ENCODE measurements around the gene RBM19. TPM values are rescaled to one million over a fixed set of nuclear protein-coding genes. Genes with fewer than 3 reads are reported as not detected.
A peak's percentile ranks its signal among the peaks of the same experiment; 100 is the strongest.

Gene RBM19
- total RNA-seq, 2 donors from 2014 or later, result 38.6 to 43.1 TPM

DNA sequence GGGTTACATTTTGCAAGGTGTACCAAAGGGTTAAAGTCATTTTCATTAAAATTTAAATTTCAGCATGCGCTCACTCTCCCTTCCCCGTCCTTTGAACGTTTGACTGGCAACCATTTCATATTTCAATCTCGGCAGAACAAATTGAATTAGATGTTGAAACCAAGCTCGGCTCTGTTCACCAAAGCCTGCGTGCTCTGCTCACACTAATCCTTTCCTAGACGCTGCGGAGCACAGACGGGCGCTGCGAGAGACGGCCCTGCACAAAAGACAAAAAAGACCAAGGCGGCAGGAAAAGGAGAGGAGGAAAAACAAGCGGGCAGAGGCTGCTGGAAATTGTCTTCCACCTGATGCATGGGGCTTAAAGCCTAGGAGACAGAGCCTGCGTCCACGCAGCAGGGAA is 149.3 kb downstream of the RBM19 start:
- no peaks in the 10 kb centered on the region for H3K27me3 Mint-ChIP-seq (ENCODE audit: insufficient read depth)
- DNase-seq, result no peak
- no peak overlapping the region for H3K9ac ChIP-seq (ENCODE audit: extremely low read depth, low read length, poor library complexity, severe bottlenecking)
- peak overlapping the region; percentile 69 for H3K27ac ChIP-seq (ENCODE audit: low read depth, low read length)
- H3K27me3 ChIP-seq (ENCODE audit: control insufficient read depth, insufficient read depth, low read length, poor library complexity, severe bottlenecking), result no peaks in the 10 kb centered on the region
- no peaks in the 10 kb centered on the region for H3K36me3 ChIP-seq (ENCODE audit: control insufficient read depth, insufficient read depth, low read length)
- H3K4me3 ChIP-seq (ENCODE audit: low read length), result no peak overlapping the region
- H3K4me3 Mint-ChIP-seq, result no peak overlapping the region
- TF ChIP-seq, protein P1, sequence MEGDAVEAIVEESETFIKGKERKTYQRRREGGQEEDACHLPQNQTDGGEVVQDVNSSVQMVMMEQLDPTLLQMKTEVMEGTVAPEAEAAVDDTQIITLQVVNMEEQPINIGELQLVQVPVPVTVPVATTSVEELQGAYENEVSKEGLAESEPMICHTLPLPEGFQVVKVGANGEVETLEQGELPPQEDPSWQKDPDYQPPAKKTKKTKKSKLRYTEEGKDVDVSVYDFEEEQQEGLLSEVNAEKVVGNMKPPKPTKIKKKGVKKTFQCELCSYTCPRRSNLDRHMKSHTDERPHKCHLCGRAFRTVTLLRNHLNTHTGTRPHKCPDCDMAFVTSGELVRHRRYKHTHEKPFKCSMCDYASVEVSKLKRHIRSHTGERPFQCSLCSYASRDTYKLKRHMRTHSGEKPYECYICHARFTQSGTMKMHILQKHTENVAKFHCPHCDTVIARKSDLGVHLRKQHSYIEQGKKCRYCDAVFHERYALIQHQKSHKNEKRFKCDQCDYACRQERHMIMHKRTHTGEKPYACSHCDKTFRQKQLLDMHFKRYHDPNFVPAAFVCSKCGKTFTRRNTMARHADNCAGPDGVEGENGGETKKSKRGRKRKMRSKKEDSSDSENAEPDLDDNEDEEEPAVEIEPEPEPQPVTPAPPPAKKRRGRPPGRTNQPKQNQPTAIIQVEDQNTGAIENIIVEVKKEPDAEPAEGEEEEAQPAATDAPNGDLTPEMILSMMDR (conservative IDR thresholded peaks at IDR 0.05), result no peak
- no peaks in the 10 kb centered on the region for H3K9me3 ChIP-seq (ENCODE audit: control insufficient read depth, low read length)
- H3K27ac Mint-ChIP-seq, result no peak overlapping the region
- peaks cover 9% of the 10 kb centered on the region for H3K4me1 Mint-ChIP-seq
- peaks cover 10% of the 10 kb centered on the region for H3K36me3 Mint-ChIP-seq (ENCODE audit: low read depth)
- 84% methylated on average over 13 to 16 of the region's 16 CpGs for WGBS, 2 experiments (ENCODE audit: insufficient coverage in 1 of 2, insufficient read length in 1 of 2)
- no peaks in the 10 kb centered on the region for H3K4me1 ChIP-seq (ENCODE audit: control insufficient read depth, insufficient read depth, low read length)
- H3K9me3 Mint-ChIP-seq, result no peaks in the 10 kb centered on the region

GRCh38 chr12:113815031-113815430 is 151.1 kb downstream of the RBM19 start:
- Histone ChIP-seq H3K9me3 (ENCODE audit: control insufficient read depth, low read length) (peaks cover 3% of the 10 kb centered on the region), H3K27ac (ENCODE audit: low read depth, low read length) (no peak overlapping the region), H3K4me3 (ENCODE audit: low read length) (no peak overlapping the region), H3K36me3 (ENCODE audit: control insufficient read depth, insufficient read depth, low read length) (no peaks in the 10 kb centered on the region), H3K4me1 (ENCODE audit: control insufficient read depth, insufficient read depth, low read length) (no peaks in the 10 kb centered on the region), H3K27me3 (ENCODE audit: control insufficient read depth, insufficient read depth, low read length, poor library complexity, severe bottlenecking) (no peaks in the 10 kb centered on the region), H3K9ac (ENCODE audit: extremely low read depth, low read length, poor library complexity, severe bottlenecking) (no peak overlapping the region)
- Mint-ChIP-seq H3K27ac (no peak overlapping the region), H3K4me3 (no peak overlapping the region), H3K4me1 (peaks cover 9% of the 10 kb centered on the region), H3K27me3 (ENCODE audit: insufficient read depth) (no peaks in the 10 kb centered on the region), H3K36me3 (ENCODE audit: low read depth) (peaks cover 17% of the 10 kb centered on the region), H3K9me3 (no peaks in the 10 kb centered on the region)
- no peak for DNase-seq
- TF ChIP-seq, protein P1 (conservative IDR thresholded peaks at IDR 0.05), result no peak
- 94 to 100% methylated on average over 3 to 5 of the region's 5 CpGs for WGBS, 2 experiments (ENCODE audit: insufficient coverage in 1 of 2, insufficient read length in 1 of 2)

GRCh38 chr12:113813229-113813541 is 152.9 kb downstream of the RBM19 start:
- H3K27ac Mint-ChIP-seq, result no peak overlapping the region
- DNase-seq, result no peak
- H3K36me3 Mint-ChIP-seq (ENCODE audit: low read depth), result peaks cover 15% of the 10 kb centered on the region
- no peaks in the 10 kb centered on the region for H3K36me3 ChIP-seq (ENCODE audit: control insufficient read depth, insufficient read depth, low read length)
- H3K9ac ChIP-seq (ENCODE audit: extremely low read depth, low read length, poor library complexity, severe bottlenecking), result no peak overlapping the region
- no peaks in the 10 kb centered on the region for H3K9me3 Mint-ChIP-seq
- H3K4me3 ChIP-seq (ENCODE audit: low read length), result no peak overlapping the region
- no peaks in the 10 kb centered on the region for H3K27me3 Mint-ChIP-seq (ENCODE audit: insufficient read depth)
- no peaks in the 10 kb centered on the region for H3K4me1 ChIP-seq (ENCODE audit: control insufficient read depth, insufficient read depth, low read length)
- peaks cover 3% of the 10 kb centered on the region for H3K9me3 ChIP-seq (ENCODE audit: control insufficient read depth, low read length)
- no peaks in the 10 kb centered on the region for H3K4me1 Mint-ChIP-seq
- no peak overlapping the region for H3K4me3 Mint-ChIP-seq
- no peak overlapping the region for H3K27ac ChIP-seq (ENCODE audit: low read depth, low read length)
- 92 to 98% methylated on average over 5 to 6 of the region's 6 CpGs for WGBS, 2 experiments (ENCODE audit: insufficient coverage in 1 of 2, insufficient read length in 1 of 2)
- TF ChIP-seq, protein P1 (conservative IDR thresholded peaks at IDR 0.05), result no peak
- H3K27me3 ChIP-seq (ENCODE audit: control insufficient read depth, insufficient read depth, low read length, poor library complexity, severe bottlenecking), result no peaks in the 10 kb centered on the region
